Caco-2 (cell line): ENCODE data around the gene KLHL1. TPM values are rescaled to one million over a fixed set of nuclear protein-coding genes. Genes with fewer than 3 reads are reported as not detected.

Source experiments
- BruUV-seq: library from RNA; stranded (reverse); fragments of 400-500 nt; replicated peaks from 2 replicates; lab custom pipeline; 2021; lab: Mats Ljungman, UMichigan
- CTCF ChIA-PET: fragments of 300-600 bp; sonication (Branson Sonifier 250); formaldehyde crosslinking; loops from one replicate; lab custom pipeline; 2022; ENCODE audit warnings: antibody characterized with exemption; lab: Charles Lee
- POLR2A ChIA-PET: fragments of 300-600 bp; sonication (Branson Sonifier 250); formaldehyde crosslinking; loops from one replicate; lab custom pipeline; 2022; ENCODE audit warnings: antibody characterized with exemption; lab: Charles Lee
- DNase-seq, 2 experiments: peaks; one replicate each; pipeline versions ENCODE4 v3.0.0 to v3.0.0-alpha.2; 2020 to 2022
- H3K27me3 ChIP-seq: replicated peaks from 2 replicates; pipeline ENCODE4 v1.6.0; 2011; ENCODE audit warnings: low read length; ENCODE audit not compliant: control insufficient read depth, insufficient read depth
- H3K36me3 ChIP-seq: 2 replicates; pipeline ENCODE4 v1.5.1; 2011; ENCODE audit warnings: low read length; ENCODE audit not compliant: control insufficient read depth, insufficient read depth
- H3K4me1 ChIP-seq: fragments of 250-450 bp; sonication (Bioruptor Pico); 2 replicates; pipeline ENCODE4 v1.5.1; 2020; ENCODE audit warnings: mild to moderate bottlenecking
- H3K4me3 ChIP-seq: 2 replicates; pipeline ENCODE4 v1.5.1; 2011; ENCODE audit warnings: low read depth, mild to moderate bottlenecking, control low read depth, low read length
- H3K9me3 ChIP-seq: fragments of 250-450 bp; sonication (Bioruptor Pico); 2 replicates; pipeline ENCODE4 v1.5.1; 2020; ENCODE audit warnings: mild to moderate bottlenecking, moderate library complexity
- H3K27ac Mint-ChIP-seq: one replicate; pipeline ENCODE4 v1.8.0; 2022; ENCODE audit warnings: mixed read lengths; ENCODE audit not compliant: unreplicated experiment
- H3K27me3 Mint-ChIP-seq: one replicate; pipeline ENCODE4 v1.8.0; 2022; ENCODE audit warnings: mixed read lengths; ENCODE audit not compliant: insufficient read depth, unreplicated experiment
- H3K36me3 Mint-ChIP-seq: one replicate; pipeline ENCODE4 v1.8.0; 2022; ENCODE audit warnings: mild to moderate bottlenecking, mixed read lengths; ENCODE audit not compliant: insufficient read depth, unreplicated experiment
- H3K4me1 Mint-ChIP-seq: one replicate; pipeline ENCODE4 v1.8.0; 2022; ENCODE audit warnings: low read depth, mixed read lengths; ENCODE audit not compliant: unreplicated experiment
- H3K4me3 Mint-ChIP-seq: one replicate; pipeline ENCODE4 v1.8.0; 2022; ENCODE audit warnings: mild to moderate bottlenecking, moderate library complexity, mixed read lengths; ENCODE audit not compliant: unreplicated experiment
- H3K9me3 Mint-ChIP-seq: one replicate; pipeline ENCODE4 v1.8.0; 2022; ENCODE audit warnings: mixed read lengths; ENCODE audit not compliant: unreplicated experiment
- CTCF ChIP-seq, 2 experiments: fragments of 200-600 bp in 1 of 2; IDR thresholded peaks; 1 replicate in 1 of 2; 2 replicates in 1 of 2; pipeline versions ENCODE4 v1.5.1 to v1.8.0; 2011 to 2022; ENCODE audit warnings: antibody characterized with exemption in 1 of 2, control low read depth in 1 of 2, inconsistent platforms in 1 of 2, low read depth in 1 of 2, low read length in 1 of 2, mild to moderate bottlenecking in 1 of 2, moderate library complexity in 1 of 2; ENCODE audit not compliant: insufficient read depth in 1 of 2, severe bottlenecking in 1 of 2, unreplicated experiment in 1 of 2
- intact Hi-C: fragments of 100-400 bp; cut with micrococcal nuclease; formaldehyde crosslinking; loops from one replicate; pipeline ENCODE4 v1.10.0; 2022; ENCODE audit not compliant: unreplicated experiment
- total RNA-seq: library from RNA; stranded (reverse); gene quantifications from 2 replicates; pipeline ENCODE4 v1.2.3, GENCODE V29; 2022

KLHL1 gene
- total RNA-seq, 1 experiment from 2014 or later = not detected

- no peak for TF ChIP-seq CTCF (IDR thresholded peaks at IDR 0.05; ENCODE audit: insufficient read depth in 1 of 2, low read depth in 1 of 2, low read length in 1 of 2, severe bottlenecking in 1 of 2, unreplicated experiment in 1 of 2)
- Histone ChIP-seq H3K27me3 (no peaks in the 10 kb centered on the region), H3K9me3 (no peaks in the 10 kb centered on the region), H3K36me3 (no peaks in the 10 kb centered on the region), H3K4me3 (no peak overlapping the region), H3K4me1 (no peaks in the 10 kb centered on the region)
- ChIA-PET CTCF (no interaction called here), POLR2A (no interaction called here)
- intact Hi-C loops = no loop called here
- Mint-ChIP-seq H3K9me3 (no peaks in the 10 kb centered on the region), H3K4me3 (no peak overlapping the region), H3K4me1 (no peaks in the 10 kb centered on the region), H3K27me3 (no peaks in the 10 kb centered on the region), H3K27ac (no peak overlapping the region), H3K36me3 (no peaks in the 10 kb centered on the region)
- DNase-seq = no peak
- BruUV-seq = no TSS peak
Measured at GRCh38 chr13:69921156-69921555, 187.1 kb downstream of the KLHL1 start.

- ChIA-PET CTCF (interaction anchor here (0.5 kb wide), 1 partner anchor 345 kb away, joined by 3 read pairs; no protein-coding TSS in a partner anchor), POLR2A (no interaction called here)
- no peaks in the 10 kb centered on the region for H3K27me3 Mint-ChIP-seq
- no peak for DNase-seq
- H3K27me3 ChIP-seq = no peaks in the 10 kb centered on the region
- H3K4me1 ChIP-seq = no peaks in the 10 kb centered on the region
- no peak for TF ChIP-seq CTCF (IDR thresholded peaks at IDR 0.05; ENCODE audit: insufficient read depth in 1 of 2, low read depth in 1 of 2, low read length in 1 of 2, severe bottlenecking in 1 of 2, unreplicated experiment in 1 of 2)
- no TSS peak for BruUV-seq
- intact Hi-C loops = no loop called here
- H3K27ac Mint-ChIP-seq = no peak overlapping the region
- H3K4me1 Mint-ChIP-seq = no peaks in the 10 kb centered on the region
- no peaks in the 10 kb centered on the region for H3K36me3 ChIP-seq
- no peak overlapping the region for H3K4me3 ChIP-seq
- no peaks in the 10 kb centered on the region for H3K9me3 ChIP-seq
- no peaks in the 10 kb centered on the region for H3K36me3 Mint-ChIP-seq
- H3K4me3 Mint-ChIP-seq = no peak overlapping the region
- no peaks in the 10 kb centered on the region for H3K9me3 Mint-ChIP-seq
Measured at GRCh38 chr13:69912630-69913029, 195.6 kb downstream of the KLHL1 start.

- no peaks in the 10 kb centered on the region for H3K36me3 ChIP-seq
- H3K9me3 ChIP-seq = no peaks in the 10 kb centered on the region
- no peak overlapping the region for H3K4me3 Mint-ChIP-seq
- H3K36me3 Mint-ChIP-seq = no peaks in the 10 kb centered on the region
- H3K27ac Mint-ChIP-seq = no peak overlapping the region
- CTCF ChIA-PET = no interaction called here
- H3K4me3 ChIP-seq = no peak overlapping the region
- H3K9me3 Mint-ChIP-seq = no peaks in the 10 kb centered on the region
- POLR2A ChIA-PET = interaction anchor here (0.7 kb wide), 1 partner anchor 10 kb away, joined by 3 read pairs; no protein-coding TSS in a partner anchor
- BruUV-seq = no TSS peak
- H3K27me3 ChIP-seq = no peaks in the 10 kb centered on the region
- H3K4me1 ChIP-seq = no peaks in the 10 kb centered on the region
- H3K27me3 Mint-ChIP-seq = no peaks in the 10 kb centered on the region
- no peak for DNase-seq
- intact Hi-C loops = no loop called here
- no peaks in the 10 kb centered on the region for H3K4me1 Mint-ChIP-seq
- TF ChIP-seq CTCF (IDR thresholded peaks at IDR 0.05; ENCODE audit: insufficient read depth in 1 of 2, low read depth in 1 of 2, low read length in 1 of 2, severe bottlenecking in 1 of 2, unreplicated experiment in 1 of 2) = no peak
Measured at GRCh38 chr13:69910800-69911199, 197.5 kb downstream of the KLHL1 start.
